Endodermal cell (in vitro differentiated cells): Measurements from ENCODE around the gene LMTK2. TPM values are rescaled to one million over a fixed set of nuclear protein-coding genes. Genes with fewer than 3 reads are reported as not detected.

Experiments
- DNase-seq: peaks from one replicate; pipeline ENCODE4 v3.0.0-alpha.2; 2017
- H3K27ac ChIP-seq: 2 replicates; pipeline ENCODE4 v1.5.1; 2013; ENCODE audit warnings: mild to moderate bottlenecking, low read depth, low read length, moderate library complexity
- H3K27me3 ChIP-seq: 2 replicates; pipeline ENCODE4 v1.6.1; 2013; ENCODE audit warnings: mild to moderate bottlenecking, low read length, moderate library complexity; ENCODE audit not compliant: insufficient read depth, control insufficient read depth, poor library complexity, severe bottlenecking
- H3K36me3 ChIP-seq: 2 replicates; pipeline ENCODE4 v1.7.0; 2013; ENCODE audit warnings: mild to moderate bottlenecking, low read length, moderate library complexity; ENCODE audit not compliant: control insufficient read depth, insufficient read depth
- H3K4me1 ChIP-seq: one replicate; pipeline ENCODE4 v1.7.0; 2013; ENCODE audit warnings: low read length; ENCODE audit not compliant: control insufficient read depth, insufficient read depth
- H3K4me3 ChIP-seq: 2 replicates; pipeline ENCODE4 v1.5.1; 2013; ENCODE audit warnings: mild to moderate bottlenecking, low read length, moderate library complexity
- H3K9ac ChIP-seq: 2 replicates; pipeline ENCODE4 v1.6.1; 2013; ENCODE audit warnings: mild to moderate bottlenecking, low read length, moderate library complexity; ENCODE audit not compliant: poor library complexity, severe bottlenecking; ENCODE audit errors: extremely low read depth
- H3K9me3 ChIP-seq: 2 replicates; pipeline ENCODE4 v1.6.1; 2013; ENCODE audit warnings: mild to moderate bottlenecking, low read length, moderate library complexity; ENCODE audit not compliant: control insufficient read depth
- H3K27ac Mint-ChIP-seq: 2 replicates; pipeline ENCODE4 v1.8.0; 2020; ENCODE audit warnings: mixed read lengths
- H3K27me3 Mint-ChIP-seq: 2 replicates; pipeline ENCODE4 v1.8.0; 2021; ENCODE audit warnings: mild to moderate bottlenecking, mixed read lengths; ENCODE audit not compliant: insufficient read depth
- H3K36me3 Mint-ChIP-seq: 2 replicates; pipeline ENCODE4 v1.8.0; 2020; ENCODE audit warnings: low read depth, mixed read lengths
- H3K4me1 Mint-ChIP-seq: 2 replicates; pipeline ENCODE4 v1.8.0; 2020; ENCODE audit warnings: mixed read lengths
- H3K4me3 Mint-ChIP-seq: 2 replicates; pipeline ENCODE4 v1.8.0; 2020; ENCODE audit warnings: mild to moderate bottlenecking, moderate library complexity, mixed read lengths
- H3K9me3 Mint-ChIP-seq: 2 replicates; pipeline ENCODE4 v1.8.0; 2020; ENCODE audit warnings: mild to moderate bottlenecking, mixed read lengths
- WGBS, 2 experiments: methylation state at CpG; one replicate each; pipeline versions ENCODE4 v1.1.5 to v1.1.7; 2013; ENCODE audit warnings: missing lambda C conversion rate in 2 of 2, mixed read lengths in 1 of 2; ENCODE audit not compliant: insufficient coverage in 1 of 2, insufficient read length in 1 of 2; 5-methylcytosine and 5-hydroxymethylcytosine counted together
- total RNA-seq, 2 donors: library from RNA; stranded (reverse); fragmentation: NEBNext Ultra II Directional in 1 of 2; extraction: Animal tissue kit (Norgen Biotek cat#: 25700) in 1 of 2; gene quantifications; 2 replicates in 1 of 2; 3 replicates in 1 of 2; pipeline ENCODE4 v1.2.1, GENCODE V29; 2021
- TF ChIP-seq, protein P1 (sequence below): fragments of 200-600 bp; sonication (generic); conservative IDR thresholded peaks from 2 replicates; pipeline ENCODE4 v1.5.0; 2021; ENCODE audit warnings: antibody characterized with exemption, mild to moderate bottlenecking

The LMTK2 gene
- total RNA-seq, 2 donors from 2014 or later: 23.5 to 25.6 TPM

GRCh38 chr7:98064233-98064632 lies 42.4 kb upstream of the LMTK2 start:
- WGBS, 2 experiments: 86 to 91% methylated on average over 1 of the region's 1 CpG
- no peaks in the 10 kb centered on the region for H3K27me3 ChIP-seq
- peaks cover 27% of the 10 kb centered on the region for H3K9me3 Mint-ChIP-seq
- no peak overlapping the region for H3K4me3 Mint-ChIP-seq
- DNase-seq: no peak
- no peaks in the 10 kb centered on the region for H3K4me1 Mint-ChIP-seq
- peaks cover 6% of the 10 kb centered on the region for H3K9me3 ChIP-seq
- no peaks in the 10 kb centered on the region for H3K36me3 ChIP-seq
- no peaks in the 10 kb centered on the region for H3K27me3 Mint-ChIP-seq
- H3K27ac Mint-ChIP-seq: no peak overlapping the region
- TF ChIP-seq, protein P1, sequence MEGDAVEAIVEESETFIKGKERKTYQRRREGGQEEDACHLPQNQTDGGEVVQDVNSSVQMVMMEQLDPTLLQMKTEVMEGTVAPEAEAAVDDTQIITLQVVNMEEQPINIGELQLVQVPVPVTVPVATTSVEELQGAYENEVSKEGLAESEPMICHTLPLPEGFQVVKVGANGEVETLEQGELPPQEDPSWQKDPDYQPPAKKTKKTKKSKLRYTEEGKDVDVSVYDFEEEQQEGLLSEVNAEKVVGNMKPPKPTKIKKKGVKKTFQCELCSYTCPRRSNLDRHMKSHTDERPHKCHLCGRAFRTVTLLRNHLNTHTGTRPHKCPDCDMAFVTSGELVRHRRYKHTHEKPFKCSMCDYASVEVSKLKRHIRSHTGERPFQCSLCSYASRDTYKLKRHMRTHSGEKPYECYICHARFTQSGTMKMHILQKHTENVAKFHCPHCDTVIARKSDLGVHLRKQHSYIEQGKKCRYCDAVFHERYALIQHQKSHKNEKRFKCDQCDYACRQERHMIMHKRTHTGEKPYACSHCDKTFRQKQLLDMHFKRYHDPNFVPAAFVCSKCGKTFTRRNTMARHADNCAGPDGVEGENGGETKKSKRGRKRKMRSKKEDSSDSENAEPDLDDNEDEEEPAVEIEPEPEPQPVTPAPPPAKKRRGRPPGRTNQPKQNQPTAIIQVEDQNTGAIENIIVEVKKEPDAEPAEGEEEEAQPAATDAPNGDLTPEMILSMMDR: no peak
- H3K36me3 Mint-ChIP-seq: no peaks in the 10 kb centered on the region
- H3K27ac ChIP-seq: no peak overlapping the region
- no peak overlapping the region for H3K4me3 ChIP-seq
- H3K4me1 ChIP-seq: no peaks in the 10 kb centered on the region
- H3K9ac ChIP-seq: no peak overlapping the region

- no peak for DNase-seq
- Histone ChIP-seq H3K27me3 (no peaks in the 10 kb centered on the region), H3K4me1 (no peaks in the 10 kb centered on the region), H3K27ac (no peak overlapping the region), H3K9ac (no peak overlapping the region), H3K4me3 (no peak overlapping the region), H3K36me3 (no peaks in the 10 kb centered on the region), H3K9me3 (peaks cover 6% of the 10 kb centered on the region)
- Mint-ChIP-seq H3K27me3 (no peaks in the 10 kb centered on the region), H3K27ac (no peak overlapping the region), H3K4me3 (no peak overlapping the region), H3K4me1 (no peaks in the 10 kb centered on the region), H3K36me3 (no peaks in the 10 kb centered on the region), H3K9me3 (peaks cover 28% of the 10 kb centered on the region)
- WGBS, 2 experiments: 52 to 87% methylated on average over 2 to 4 of the region's 5 CpGs
- TF ChIP-seq, protein P1: no peak
These were observed 40.5 kb upstream of the LMTK2 start for GRCh38 chr7:98066208-98066607.

GRCh38 chr7:98066934-98067507 lies 39.6 kb upstream of the LMTK2 start:
- TF ChIP-seq, protein P1: no peak
- Mint-ChIP-seq H3K36me3 (no peaks in the 10 kb centered on the region), H3K4me1 (no peaks in the 10 kb centered on the region), H3K4me3 (no peak overlapping the region), H3K27ac (no peak overlapping the region), H3K27me3 (no peaks in the 10 kb centered on the region), H3K9me3 (peaks cover 28% of the 10 kb centered on the region)
- H3K36me3 ChIP-seq: no peaks in the 10 kb centered on the region
- no peak for DNase-seq
- WGBS, 2 experiments: 72 to 82% methylated on average over 6 to 9 of the region's 9 CpGs
- no peaks in the 10 kb centered on the region for H3K27me3 ChIP-seq
- H3K4me1 ChIP-seq: no peaks in the 10 kb centered on the region
- no peak overlapping the region for H3K4me3 ChIP-seq
- no peak overlapping the region for H3K27ac ChIP-seq
- H3K9ac ChIP-seq: no peak overlapping the region
- H3K9me3 ChIP-seq: peaks cover 6% of the 10 kb centered on the region
